Neural cell (in vitro differentiated cells): ENCODE results near the gene ENO2. TPM values are rescaled to one million over a fixed set of nuclear protein-coding genes. Genes with fewer than 3 reads are reported as not detected.

Experiments
- H2AFZ ChIP-seq: fragments of 200-600, 300-800 bp; sonication (generic), shearing (Covaris generic); 2 replicates; pipeline ENCODE4 v1.6.0; 2014; ENCODE audit warnings: low read depth, mild to moderate bottlenecking, antibody characterized with exemption, low read length, moderate library complexity
- H3F3A ChIP-seq: fragments of 200-600 bp; shearing (Covaris generic); 2 replicates; pipeline ENCODE4 v1.6.1; 2016; ENCODE audit warnings: mild to moderate bottlenecking, moderate library complexity, mixed read lengths, antibody characterized with exemption, low read length; ENCODE audit not compliant: insufficient read depth, poor library complexity, severe bottlenecking
- H3K27ac ChIP-seq: fragments of 200-600, 300-800 bp; sonication (generic), shearing (Covaris generic); 2 replicates; pipeline ENCODE4 v1.5.1; 2014; ENCODE audit warnings: mild to moderate bottlenecking, low read length, moderate library complexity
- H3K27me3 ChIP-seq: fragments of 300-800, 200-600 bp; sonication (generic), shearing (Covaris generic); 2 replicates; pipeline ENCODE4 v1.6.0; 2014; ENCODE audit warnings: mild to moderate bottlenecking, low read depth, low read length, moderate library complexity; ENCODE audit not compliant: insufficient read depth
- H3K36me3 ChIP-seq: fragments of 300-800, 200-600 bp; sonication (generic), shearing (Covaris generic); 2 replicates; pipeline ENCODE4 v1.5.1; 2014; ENCODE audit warnings: mild to moderate bottlenecking, antibody characterized with exemption, low read length, moderate library complexity; ENCODE audit not compliant: insufficient read depth
- H3K4me2 ChIP-seq: fragments of 300-800, 200-600 bp; sonication (generic), shearing (Covaris generic); 2 replicates; pipeline ENCODE4 v1.6.0; 2014; ENCODE audit warnings: mild to moderate bottlenecking, low read length
- H3K4me3 ChIP-seq: fragments of 300-800, 200-600 bp; sonication (generic), shearing (Covaris generic); 2 replicates; pipeline ENCODE4 v1.5.1; 2014; ENCODE audit warnings: mild to moderate bottlenecking, low read length, moderate library complexity
- H3K79me2 ChIP-seq: fragments of 200-600 bp; shearing (Covaris generic); replicated peaks from 2 replicates; pipeline ENCODE4 v1.6.0; 2014; ENCODE audit warnings: mild to moderate bottlenecking, low read length, moderate library complexity; ENCODE audit not compliant: insufficient read depth
- H3K9ac ChIP-seq: fragments of 300-800, 200-600 bp; sonication (generic), shearing (Covaris generic); 2 replicates; pipeline ENCODE4 v1.6.1; 2016; ENCODE audit warnings: mild to moderate bottlenecking, low read length, mixed read lengths
- H3K9me2 ChIP-seq: fragments of 200-600 bp; shearing (Covaris generic); 2 replicates; pipeline ENCODE4 v1.6.1; 2016; ENCODE audit warnings: mild to moderate bottlenecking, low read length, mixed read lengths; ENCODE audit not compliant: insufficient read depth
- H3K9me3 ChIP-seq: fragments of 200-600, 300-800 bp; sonication (generic), shearing (Covaris generic); 2 replicates; pipeline ENCODE4 v1.6.1; 2016; ENCODE audit warnings: mild to moderate bottlenecking, mixed run types, low read length, moderate library complexity, mixed read lengths
- H4K20me1 ChIP-seq: fragments of 200-600 bp; shearing (Covaris generic); 2 replicates; pipeline ENCODE4 v1.6.1; 2016; ENCODE audit warnings: mild to moderate bottlenecking, mixed run types; ENCODE audit not compliant: insufficient read depth
- EP300 ChIP-seq: fragments of 450-650 bp; conservative IDR thresholded peaks from 2 replicates; pipeline ENCODE4 v1.6.1; 2014; ENCODE audit warnings: antibody characterized with exemption, mild to moderate bottlenecking, moderate library complexity; ENCODE audit not compliant: poor library complexity, severe bottlenecking
- EZH2 ChIP-seq: fragments of 200-600, 300-800 bp; shearing (Covaris generic), sonication (generic); IDR thresholded peaks from 2 replicates; pipeline ENCODE4 v1.6.1; 2014; ENCODE audit warnings: antibody characterized with exemption, low read length, borderline replicate concordance, mild to moderate bottlenecking; ENCODE audit not compliant: insufficient read depth, poor library complexity, severe bottlenecking
- MXI1 ChIP-seq: fragments of 450-650 bp; conservative IDR thresholded peaks from 2 replicates; pipeline ENCODE4 v1.6.1; 2014; ENCODE audit warnings: antibody characterized with exemption, mild to moderate bottlenecking; ENCODE audit not compliant: poor library complexity, severe bottlenecking
- POLR2AphosphoS5 ChIP-seq: IDR thresholded peaks from 2 replicates; pipeline ENCODE4 v1.6.1; 2012
- RAD21 ChIP-seq: fragments of 450-650 bp; conservative IDR thresholded peaks from 2 replicates; pipeline ENCODE4 v1.6.1; 2014; ENCODE audit warnings: antibody characterized with exemption, mild to moderate bottlenecking, moderate library complexity
- REST ChIP-seq: IDR thresholded peaks from 2 replicates; pipeline ENCODE4 v1.6.1; 2012; ENCODE audit warnings: borderline replicate concordance
- SMC3 ChIP-seq: fragments of 450-650 bp; conservative IDR thresholded peaks from 2 replicates; pipeline ENCODE4 v1.6.1; 2014; ENCODE audit warnings: antibody characterized with exemption, mild to moderate bottlenecking, moderate library complexity; ENCODE audit not compliant: poor library complexity
- TAF1 ChIP-seq: IDR thresholded peaks from 2 replicates; pipeline ENCODE4 v1.6.1; 2012; ENCODE audit warnings: low read depth
- polyA plus RNA-seq: library from polyadenylated mRNA; depleted of rRNA; stranded (reverse); fragments of >200 nt; gene quantifications from 2 replicates; pipeline ENCODE4 v1.2.3, GENCODE V29; 2014
- TF ChIP-seq, protein P1 (sequence below): fragments of 450-650 bp; IDR thresholded peaks from 2 replicates; pipeline ENCODE4 v1.5.1; 2014; ENCODE audit warnings: antibody characterized with exemption, mild to moderate bottlenecking, moderate library complexity; ENCODE audit not compliant: poor library complexity, severe bottlenecking

Gene ENO2
- polyA plus RNA-seq, 1 donor from 2014 or later: 193 TPM

DNA sequence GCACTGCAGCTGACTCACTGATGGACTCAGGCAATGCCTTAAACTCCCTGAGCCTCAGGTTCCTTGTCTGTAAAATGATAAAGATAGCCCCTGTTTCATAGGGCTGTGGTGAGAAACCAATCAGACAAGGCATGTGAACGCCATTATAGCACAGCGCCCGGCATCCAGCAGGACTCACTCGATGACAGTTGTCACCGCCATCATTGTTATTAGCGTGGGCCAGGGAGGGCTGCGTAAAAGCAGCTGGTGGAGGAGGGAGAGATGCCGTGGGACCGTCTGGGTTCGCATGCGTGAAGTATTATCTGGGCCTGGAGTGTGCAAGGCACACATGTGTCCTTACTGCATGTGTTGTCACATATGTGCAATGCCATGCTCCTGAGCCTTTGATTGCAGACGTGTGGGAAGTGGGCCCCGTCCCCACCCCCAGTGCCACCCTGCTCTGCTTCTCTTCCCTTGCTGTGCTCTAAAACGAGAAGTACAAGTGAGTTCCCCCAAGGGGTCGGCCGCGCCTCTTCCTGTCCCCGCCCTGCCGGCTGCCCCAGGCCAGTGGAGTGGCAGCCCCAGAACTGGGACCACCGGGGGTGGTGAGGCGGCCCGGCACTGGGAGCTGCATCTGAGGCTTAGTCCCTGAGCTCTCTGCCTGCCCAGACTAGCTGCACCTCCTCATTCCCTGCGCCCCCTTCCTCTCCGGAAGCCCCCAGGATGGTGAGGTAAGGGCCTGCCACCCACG lies 36.6 kb downstream of the ENO2 start, which contains the start of gene PTPN6:
Gene PTPN6 (plus strand): TSS at position 546 of the 730 bp plus-strand sequence. CDS start 157 bp downstream, at position 703.
- Histone ChIP-seq H3K27ac (no peak within 1 kb of the TSS), H3K36me3 (no peaks in the 10 kb centered on the region), H3K79me2 (no peaks in the 10 kb centered on the region), H3K27me3 (no peaks in the 10 kb centered on the region), H3K9me3 (no peaks in the 10 kb centered on the region), H3K9me2 (no peaks in the 10 kb centered on the region), H3K4me3 (no peak within 1 kb of the TSS), H3K4me2 (no peak within 1 kb of the TSS), H4K20me1 (no peaks in the 10 kb centered on the region), H3K9ac (no peak within 1 kb of the TSS), H2AFZ (no peak within 1 kb of the TSS), H3F3A (no peaks in the 10 kb centered on the region)
- TF ChIP-seq TAF1 (no peak), RAD21 (no peak), SMC3 (no peak), MXI1 (no peak), EP300 (no peak), REST (no peak), POLR2AphosphoS5 (no peak), EZH2 (no peak)

GRCh38 chr12:6951551-6952120 lies 37.3 kb downstream of the ENO2 start:
- no peak overlapping the region for H3K9ac ChIP-seq
- no peaks in the 10 kb centered on the region for H3F3A ChIP-seq
- H3K27me3 ChIP-seq: no peaks in the 10 kb centered on the region
- TF ChIP-seq TAF1: no peak
- TF ChIP-seq, protein P1, sequence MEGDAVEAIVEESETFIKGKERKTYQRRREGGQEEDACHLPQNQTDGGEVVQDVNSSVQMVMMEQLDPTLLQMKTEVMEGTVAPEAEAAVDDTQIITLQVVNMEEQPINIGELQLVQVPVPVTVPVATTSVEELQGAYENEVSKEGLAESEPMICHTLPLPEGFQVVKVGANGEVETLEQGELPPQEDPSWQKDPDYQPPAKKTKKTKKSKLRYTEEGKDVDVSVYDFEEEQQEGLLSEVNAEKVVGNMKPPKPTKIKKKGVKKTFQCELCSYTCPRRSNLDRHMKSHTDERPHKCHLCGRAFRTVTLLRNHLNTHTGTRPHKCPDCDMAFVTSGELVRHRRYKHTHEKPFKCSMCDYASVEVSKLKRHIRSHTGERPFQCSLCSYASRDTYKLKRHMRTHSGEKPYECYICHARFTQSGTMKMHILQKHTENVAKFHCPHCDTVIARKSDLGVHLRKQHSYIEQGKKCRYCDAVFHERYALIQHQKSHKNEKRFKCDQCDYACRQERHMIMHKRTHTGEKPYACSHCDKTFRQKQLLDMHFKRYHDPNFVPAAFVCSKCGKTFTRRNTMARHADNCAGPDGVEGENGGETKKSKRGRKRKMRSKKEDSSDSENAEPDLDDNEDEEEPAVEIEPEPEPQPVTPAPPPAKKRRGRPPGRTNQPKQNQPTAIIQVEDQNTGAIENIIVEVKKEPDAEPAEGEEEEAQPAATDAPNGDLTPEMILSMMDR: no peak
- no peak for TF ChIP-seq EP300
- TF ChIP-seq EZH2: no peak
- TF ChIP-seq MXI1: no peak
- no peak for TF ChIP-seq SMC3
- TF ChIP-seq REST: no peak
- TF ChIP-seq RAD21: no peak
- no peak for TF ChIP-seq POLR2AphosphoS5
- H2AFZ ChIP-seq: no peak overlapping the region
- H3K79me2 ChIP-seq: no peaks in the 10 kb centered on the region
- H4K20me1 ChIP-seq: no peaks in the 10 kb centered on the region
- no peak overlapping the region for H3K4me3 ChIP-seq
- H3K9me3 ChIP-seq: no peaks in the 10 kb centered on the region
- H3K4me2 ChIP-seq: no peak overlapping the region
- no peak overlapping the region for H3K27ac ChIP-seq
- H3K36me3 ChIP-seq: no peaks in the 10 kb centered on the region
- no peaks in the 10 kb centered on the region for H3K9me2 ChIP-seq
